ENCODE results near the gene BARX2.
A peak's percentile ranks its signal among the peaks of the same experiment; 100 is the strongest.

Gene BARX2

DNA sequence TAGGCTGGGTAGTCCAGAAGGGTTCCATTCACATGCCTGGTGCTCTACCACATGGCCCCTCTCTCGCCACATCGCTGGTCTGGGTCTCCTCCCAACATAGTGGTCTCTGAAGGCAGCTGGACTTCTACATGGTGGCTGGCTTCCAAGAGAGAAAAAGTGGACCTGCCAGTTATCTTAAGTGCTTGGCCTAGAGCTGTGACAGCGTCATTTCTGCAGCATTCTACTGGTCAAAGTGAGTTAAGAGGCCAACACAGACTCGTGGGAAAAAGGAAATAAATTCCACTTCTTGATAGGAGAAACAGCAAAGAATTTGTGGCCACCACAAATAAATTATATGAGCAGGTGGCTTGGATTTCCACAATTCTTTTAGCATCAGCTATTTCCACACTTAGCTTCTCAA is 21.0 kb upstream of the BARX2 start:
- no peaks in the 10 kb centered on the region for H3K27me3 ChIP-seq (ENCODE audit: control insufficient read depth, insufficient read depth, low read length)
- H3K9ac ChIP-seq (ENCODE audit: low read depth, low read length), result no peak overlapping the region
- H3K36me3 ChIP-seq (ENCODE audit: control insufficient read depth, insufficient read depth, low read length), result no peaks in the 10 kb centered on the region
- H3K4me1 ChIP-seq (ENCODE audit: control insufficient read depth, insufficient read depth, low read length), result no peaks in the 10 kb centered on the region
- H3K4me3 ChIP-seq (ENCODE audit: low read depth, low read length), result no peak overlapping the region
- no peaks in the 10 kb centered on the region for H3K9me3 ChIP-seq (ENCODE audit: control insufficient read depth, insufficient read depth, low read length)

DNA sequence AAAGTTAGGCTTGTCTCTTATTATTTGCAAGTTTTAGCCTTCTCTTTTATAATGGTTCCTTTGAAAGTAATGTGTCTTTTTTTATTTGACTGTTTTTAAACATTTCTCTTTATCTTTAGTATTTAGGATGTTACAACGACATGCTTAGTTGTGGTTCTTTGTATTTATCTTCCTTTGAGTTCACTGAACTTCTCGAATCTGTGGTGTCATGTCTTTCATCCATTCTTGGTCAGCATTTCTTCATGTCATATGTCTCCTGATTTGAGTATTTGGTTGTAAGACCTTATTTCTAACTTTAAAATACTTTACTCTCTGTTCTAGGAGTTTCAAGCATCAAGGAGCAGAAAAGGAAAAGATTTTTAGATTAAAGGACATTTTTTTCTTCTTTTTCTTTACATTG is 15.9 kb upstream of the BARX2 start:
- H3K4me3 ChIP-seq (ENCODE audit: low read depth, low read length), result no peak overlapping the region
- no peaks in the 10 kb centered on the region for H3K9me3 ChIP-seq (ENCODE audit: control insufficient read depth, insufficient read depth, low read length)
- no peak overlapping the region for H3K9ac ChIP-seq (ENCODE audit: low read depth, low read length)
- H3K27me3 ChIP-seq (ENCODE audit: control insufficient read depth, insufficient read depth, low read length), result peaks cover 9% of the 10 kb centered on the region
- H3K36me3 ChIP-seq (ENCODE audit: control insufficient read depth, insufficient read depth, low read length), result no peaks in the 10 kb centered on the region
- H3K4me1 ChIP-seq (ENCODE audit: control insufficient read depth, insufficient read depth, low read length), result no peaks in the 10 kb centered on the region

DNA sequence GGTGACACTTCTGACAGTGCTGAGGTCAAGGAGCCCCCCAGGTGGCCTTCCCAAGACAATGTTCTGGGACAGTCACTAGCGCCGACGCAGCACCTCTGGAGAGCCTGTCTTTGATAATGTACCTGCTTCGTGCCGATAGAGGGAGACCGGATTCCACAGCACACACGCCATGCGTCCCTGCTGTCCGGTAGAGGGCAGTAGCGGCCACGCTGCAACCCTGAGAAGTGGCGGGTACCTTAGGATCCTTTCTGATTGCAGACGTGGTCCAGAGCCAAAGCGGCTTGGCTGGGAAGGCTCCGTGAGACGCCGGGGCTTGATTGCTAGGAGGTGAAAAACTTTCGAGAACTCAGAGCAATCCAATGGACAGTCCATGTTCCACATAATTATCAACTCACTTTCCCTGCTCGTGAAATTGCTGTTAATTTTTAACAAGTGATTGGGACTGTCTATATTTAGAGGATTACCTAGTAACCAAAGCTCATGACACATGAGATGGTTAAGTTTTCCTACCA is 11.4 kb upstream of the BARX2 start:
- peaks cover 37% of the 10 kb centered on the region for H3K27me3 ChIP-seq (ENCODE audit: control insufficient read depth, insufficient read depth, low read length)
- H3K36me3 ChIP-seq (ENCODE audit: control insufficient read depth, insufficient read depth, low read length), result no peaks in the 10 kb centered on the region
- no peaks in the 10 kb centered on the region for H3K4me1 ChIP-seq (ENCODE audit: control insufficient read depth, insufficient read depth, low read length)
- H3K9me3 ChIP-seq (ENCODE audit: control insufficient read depth, insufficient read depth, low read length), result no peaks in the 10 kb centered on the region
- H3K9ac ChIP-seq (ENCODE audit: low read depth, low read length), result no peak overlapping the region
- H3K4me3 ChIP-seq (ENCODE audit: low read depth, low read length), result no peak overlapping the region

DNA sequence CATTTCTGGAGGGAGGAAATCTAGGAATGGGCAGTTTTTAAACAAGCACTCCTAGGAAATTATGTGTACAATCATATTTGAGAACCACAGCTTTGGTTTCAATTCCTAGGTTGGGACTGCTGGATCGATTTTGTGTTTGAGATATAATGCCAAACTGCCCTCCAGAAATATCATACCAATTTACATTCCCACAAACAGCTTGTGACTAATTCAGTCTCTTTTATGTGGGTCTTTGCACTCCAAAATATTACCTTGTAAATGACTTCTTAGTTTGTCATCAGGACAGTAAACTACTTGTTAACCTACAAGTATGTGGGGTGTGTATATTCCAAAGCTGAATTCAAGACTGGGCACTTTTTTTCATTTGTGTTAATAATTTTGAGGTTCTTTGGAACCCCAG is 9.8 kb upstream of the BARX2 start:
- no peak overlapping the region for H3K4me3 ChIP-seq (ENCODE audit: low read depth, low read length)
- no peaks in the 10 kb centered on the region for H3K36me3 ChIP-seq (ENCODE audit: control insufficient read depth, insufficient read depth, low read length)
- H3K27me3 ChIP-seq (ENCODE audit: control insufficient read depth, insufficient read depth, low read length), result peaks cover 54% of the 10 kb centered on the region
- no peaks in the 10 kb centered on the region for H3K4me1 ChIP-seq (ENCODE audit: control insufficient read depth, insufficient read depth, low read length)
- H3K9ac ChIP-seq (ENCODE audit: low read depth, low read length), result no peak overlapping the region
- H3K9me3 ChIP-seq (ENCODE audit: control insufficient read depth, insufficient read depth, low read length), result no peaks in the 10 kb centered on the region

DNA sequence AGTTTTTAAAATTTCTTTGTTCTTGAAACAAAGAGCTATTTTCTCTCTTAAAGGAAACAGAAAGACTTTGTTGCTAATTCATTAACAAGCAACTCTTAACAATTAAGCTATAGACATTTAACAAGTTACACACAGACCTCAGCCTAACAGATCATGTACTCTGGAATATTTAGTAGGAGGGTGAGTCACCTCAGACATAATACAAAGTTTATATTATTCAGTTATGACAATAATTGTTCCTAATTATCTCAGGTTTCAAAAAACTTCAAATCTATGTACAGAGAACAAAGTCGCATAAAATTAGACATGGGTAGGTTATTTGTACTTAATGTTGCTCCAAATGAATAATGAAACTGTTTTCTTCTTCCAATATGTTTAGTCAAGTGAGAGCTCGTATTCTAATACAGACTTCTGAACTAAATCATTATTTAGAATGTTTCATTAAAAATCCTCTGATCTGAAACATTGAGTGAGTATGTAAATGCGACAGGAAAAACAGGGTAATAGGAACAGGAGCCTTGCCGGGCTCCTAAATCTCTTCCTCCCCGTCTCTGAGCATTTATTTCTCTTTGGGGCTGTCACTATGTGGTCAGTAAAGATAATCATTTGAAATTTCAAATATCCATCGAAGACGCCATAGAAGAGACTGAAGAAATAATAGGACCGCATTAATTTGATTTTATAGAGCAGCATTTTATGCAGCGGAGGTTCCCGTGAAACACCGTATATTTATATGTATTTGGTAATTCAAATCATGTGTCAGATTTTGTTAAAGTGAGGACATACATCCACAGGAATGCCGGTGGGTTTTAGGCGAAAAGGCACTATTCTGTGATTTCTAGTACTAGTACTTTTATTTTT is 8.7 kb upstream of the BARX2 start:
- H3K4me3 ChIP-seq (ENCODE audit: low read depth, low read length), result no peak overlapping the region
- no peaks in the 10 kb centered on the region for H3K36me3 ChIP-seq (ENCODE audit: control insufficient read depth, insufficient read depth, low read length)
- H3K9me3 ChIP-seq (ENCODE audit: control insufficient read depth, insufficient read depth, low read length), result no peaks in the 10 kb centered on the region
- no peaks in the 10 kb centered on the region for H3K4me1 ChIP-seq (ENCODE audit: control insufficient read depth, insufficient read depth, low read length)
- H3K27me3 ChIP-seq (ENCODE audit: control insufficient read depth, insufficient read depth, low read length), result peaks cover 65% of the 10 kb centered on the region
- no peak overlapping the region for H3K9ac ChIP-seq (ENCODE audit: low read depth, low read length)

DNA sequence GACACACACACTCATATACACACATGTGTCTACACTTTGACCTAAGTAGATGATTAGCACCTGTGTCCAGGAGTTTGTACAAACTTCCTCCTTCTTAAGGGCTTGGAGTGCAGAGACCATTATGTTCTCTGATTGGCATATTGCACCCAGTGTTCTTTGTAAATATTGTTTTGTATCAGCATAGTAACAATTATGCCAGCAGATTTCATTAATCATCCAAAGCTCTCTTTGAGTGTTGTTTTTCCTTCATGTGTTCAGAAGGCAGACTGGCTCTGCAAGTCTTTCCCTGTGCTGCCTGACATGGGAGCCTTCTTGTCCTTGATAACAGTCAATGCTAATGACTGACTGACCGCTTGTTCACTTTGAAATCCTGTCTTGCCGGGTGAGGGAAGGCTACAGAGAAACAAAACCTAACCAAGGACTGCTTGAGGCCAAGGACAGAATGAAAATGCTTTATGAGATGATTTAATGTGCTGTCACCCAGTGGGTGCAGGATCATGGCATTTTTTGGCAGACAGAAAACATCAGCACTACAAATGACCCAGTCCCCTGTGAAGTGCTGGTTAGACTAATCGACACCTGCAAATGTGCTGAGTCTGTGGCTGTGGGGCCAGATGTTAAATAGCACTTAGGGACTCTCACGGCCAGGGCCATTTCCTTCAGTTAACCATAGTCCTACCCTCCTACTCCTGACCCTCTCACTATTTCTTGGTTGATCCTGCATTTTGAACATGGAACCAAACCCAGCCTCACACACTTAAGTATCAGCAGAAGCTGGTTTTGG is 6.6 kb upstream of the BARX2 start:
- no peak overlapping the region for H3K4me3 ChIP-seq (ENCODE audit: low read depth, low read length)
- no peaks in the 10 kb centered on the region for H3K36me3 ChIP-seq (ENCODE audit: control insufficient read depth, insufficient read depth, low read length)
- H3K27me3 ChIP-seq (ENCODE audit: control insufficient read depth, insufficient read depth, low read length), result peaks cover 82% of the 10 kb centered on the region
- no peak overlapping the region for H3K9ac ChIP-seq (ENCODE audit: low read depth, low read length)
- no peaks in the 10 kb centered on the region for H3K4me1 ChIP-seq (ENCODE audit: control insufficient read depth, insufficient read depth, low read length)
- H3K9me3 ChIP-seq (ENCODE audit: control insufficient read depth, insufficient read depth, low read length), result no peaks in the 10 kb centered on the region

DNA sequence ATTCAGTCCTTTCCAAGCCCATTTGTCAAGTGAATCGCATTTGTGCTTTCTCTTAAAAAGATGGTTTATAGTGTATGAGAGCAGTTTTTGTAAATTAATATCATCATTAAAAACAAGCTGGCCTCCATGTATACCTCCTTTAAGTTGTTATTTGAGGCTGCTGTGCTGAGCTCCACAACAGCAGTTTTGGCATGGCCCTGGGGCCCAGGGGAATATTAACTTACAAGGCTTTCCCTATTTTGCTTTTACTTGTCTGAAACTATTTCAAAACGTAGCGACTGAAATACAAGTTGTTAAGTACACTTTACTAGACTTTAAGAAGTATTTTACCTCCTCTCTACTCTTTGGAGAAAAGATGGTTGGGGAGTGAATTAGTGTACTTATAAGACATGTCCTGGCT is 4.9 kb upstream of the BARX2 start:
- H3K27me3 ChIP-seq (ENCODE audit: control insufficient read depth, insufficient read depth, low read length), result peaks cover 87% of the 10 kb centered on the region
- no peaks in the 10 kb centered on the region for H3K4me1 ChIP-seq (ENCODE audit: control insufficient read depth, insufficient read depth, low read length)
- no peaks in the 10 kb centered on the region for H3K9me3 ChIP-seq (ENCODE audit: control insufficient read depth, insufficient read depth, low read length)
- H3K9ac ChIP-seq (ENCODE audit: low read depth, low read length), result no peak overlapping the region
- H3K36me3 ChIP-seq (ENCODE audit: control insufficient read depth, insufficient read depth, low read length), result no peaks in the 10 kb centered on the region
- H3K4me3 ChIP-seq (ENCODE audit: low read depth, low read length), result no peak overlapping the region

DNA sequence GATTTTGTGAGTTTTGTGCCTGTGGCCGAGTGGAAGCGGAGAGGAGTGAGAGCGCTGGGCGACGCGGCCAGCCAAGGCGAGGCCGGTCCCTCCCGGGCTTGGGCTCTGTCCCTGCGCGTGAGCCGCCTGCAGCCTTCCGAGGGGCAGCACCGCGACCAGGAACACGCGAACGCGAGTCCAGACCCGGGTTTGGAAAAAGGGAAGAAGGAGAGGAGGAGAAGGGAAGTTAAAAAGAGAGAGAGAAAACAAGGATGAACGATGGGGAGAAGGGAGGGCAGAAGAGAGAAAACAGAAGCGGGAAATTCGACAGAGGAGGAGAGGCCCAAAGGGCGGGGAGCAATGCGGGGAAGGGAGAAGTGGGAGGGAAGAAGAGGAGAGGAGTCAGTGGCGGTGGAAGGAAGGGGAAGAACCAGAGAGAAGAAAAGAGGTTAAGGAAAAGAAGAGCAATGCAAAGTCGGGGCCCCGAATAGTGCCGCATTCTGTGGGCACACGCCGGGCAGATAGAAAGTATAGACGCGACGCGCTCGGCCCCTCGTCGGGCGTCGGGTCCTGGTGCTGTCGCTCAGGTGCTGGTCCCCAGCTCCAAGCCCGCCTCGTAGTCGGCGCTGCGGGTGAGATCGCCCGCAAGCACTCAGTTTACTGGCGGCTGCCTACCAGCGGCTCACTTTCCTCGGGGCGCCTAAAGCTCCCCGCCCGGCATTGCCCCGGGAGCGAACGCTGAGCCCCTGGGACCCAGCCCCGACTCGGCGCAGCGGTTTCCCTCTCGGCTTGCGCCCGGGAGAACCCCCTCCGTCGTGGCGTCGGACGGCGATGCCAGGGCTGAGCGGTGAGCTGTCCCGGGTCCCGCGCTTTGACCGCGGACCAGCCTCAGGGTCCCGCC is 2.8 kb upstream of the BARX2 start:
- Histone ChIP-seq H3K36me3 (ENCODE audit: control insufficient read depth, insufficient read depth, low read length) (no peaks in the 10 kb centered on the region), H3K9ac (ENCODE audit: low read depth, low read length) (no peak overlapping the region), H3K4me1 (ENCODE audit: control insufficient read depth, insufficient read depth, low read length) (peaks cover 6% of the 10 kb centered on the region), H3K27me3 (ENCODE audit: control insufficient read depth, insufficient read depth, low read length) (peaks cover 95% of the 10 kb centered on the region), H3K9me3 (ENCODE audit: control insufficient read depth, insufficient read depth, low read length) (no peaks in the 10 kb centered on the region), H3K4me3 (ENCODE audit: low read depth, low read length) (peak overlapping the region; percentile 31)

GRCh38 chr11:129373489-129373953 is 2.1 kb upstream of the BARX2 start:
- no peak overlapping the region for H3K9ac ChIP-seq (ENCODE audit: low read depth, low read length)
- peaks cover 6% of the 10 kb centered on the region for H3K4me1 ChIP-seq (ENCODE audit: control insufficient read depth, insufficient read depth, low read length)
- no peaks in the 10 kb centered on the region for H3K9me3 ChIP-seq (ENCODE audit: control insufficient read depth, insufficient read depth, low read length)
- no peaks in the 10 kb centered on the region for H3K36me3 ChIP-seq (ENCODE audit: control insufficient read depth, insufficient read depth, low read length)
- peaks cover 93% of the 10 kb centered on the region for H3K27me3 ChIP-seq (ENCODE audit: control insufficient read depth, insufficient read depth, low read length)
- peak overlapping the region; percentile 31 for H3K4me3 ChIP-seq (ENCODE audit: low read depth, low read length)

DNA sequence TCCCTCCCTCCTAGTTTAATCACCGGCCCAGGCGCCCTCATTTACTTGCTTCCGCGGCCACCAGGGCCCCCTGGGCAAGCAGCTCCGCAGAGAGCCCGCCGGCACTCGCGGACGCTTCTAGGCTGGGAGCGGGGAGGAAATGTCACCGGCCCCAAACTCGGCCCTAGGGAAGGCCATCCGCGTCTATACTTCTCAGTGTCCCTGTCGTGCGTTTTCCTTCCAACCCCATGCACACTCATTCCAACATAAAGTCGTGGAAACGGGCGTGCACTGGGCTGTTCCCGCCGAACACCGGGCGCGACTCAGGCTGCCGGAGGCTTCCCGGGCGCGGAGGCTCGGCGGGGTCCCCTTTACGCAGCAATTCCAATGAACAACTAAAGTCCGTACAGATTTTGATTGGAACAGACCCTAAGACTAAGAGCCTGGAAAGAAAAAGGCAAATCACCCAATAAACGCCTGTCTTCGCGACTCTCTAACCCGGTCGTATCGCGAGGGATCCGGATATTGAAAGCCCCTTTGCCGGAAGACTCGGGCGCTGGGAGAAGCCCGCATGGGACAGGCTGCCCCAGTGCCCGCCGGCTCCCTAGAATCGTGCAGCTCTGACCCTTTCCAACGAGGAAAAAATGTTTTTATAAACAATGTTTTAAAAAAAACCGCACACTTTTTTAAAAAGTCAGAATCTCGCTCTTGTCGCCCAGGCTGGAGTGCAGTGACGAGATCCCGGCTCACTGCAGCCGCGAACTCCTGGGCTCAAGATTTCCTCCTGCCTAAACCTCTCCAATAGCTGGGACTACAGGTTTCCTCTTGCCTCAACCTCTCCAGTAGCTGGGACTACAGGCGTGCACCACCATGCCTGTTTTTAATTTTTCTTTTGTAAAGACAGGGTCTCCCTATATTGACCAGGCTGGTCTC is 1.3 kb upstream of the BARX2 start:
- Histone ChIP-seq H3K4me1 (ENCODE audit: control insufficient read depth, insufficient read depth, low read length) (peaks cover 6% of the 10 kb centered on the region), H3K9ac (ENCODE audit: low read depth, low read length) (no peak overlapping the region), H3K4me3 (ENCODE audit: low read depth, low read length) (peak overlapping the region; percentile 74), H3K9me3 (ENCODE audit: control insufficient read depth, insufficient read depth, low read length) (no peaks in the 10 kb centered on the region), H3K36me3 (ENCODE audit: control insufficient read depth, insufficient read depth, low read length) (no peaks in the 10 kb centered on the region), H3K27me3 (ENCODE audit: control insufficient read depth, insufficient read depth, low read length) (peaks cover 91% of the 10 kb centered on the region)

Measured in iPS-15b (cell line).